A549 (cell line): ENCODE measurements around the gene DPYSL4. TPM values are rescaled to one million over a fixed set of nuclear protein-coding genes. Genes with fewer than 3 reads are reported as not detected.

ENCODE experiments used
- ATAC-seq, 2 experiments: fragments of 200-7000 bp in 1 of 2; fragments of >200 bp in 1 of 2; cut with Nextera tagmentation in 1 of 2; cut with Tn5 transposase in 1 of 2; 3 replicates each; pipeline versions ENCODE4 v1.8.0 to v1.9.1; 2018 to 2020; ENCODE audit warnings: mild to moderate bottlenecking in 1 of 2, moderate library complexity in 1 of 2
- CTCF ChIA-PET: fragments of 300-600 bp; sonication (Branson Sonifier 250); formaldehyde crosslinking; extraction: SDS; loops from one replicate; lab custom pipeline; 2021; ENCODE audit warnings: antibody characterized with exemption, inconsistent platforms; lab: Yijun Ruan, JAX
- POLR2A ChIA-PET: fragments of 350-600 bp; formaldehyde crosslinking; extraction: SDS; loops from one replicate; lab custom pipeline; 2021; ENCODE audit warnings: antibody characterized with exemption, inconsistent platforms; lab: Yijun Ruan, JAX
- DNase-seq, 2 experiments: peaks; one replicate each; pipeline versions ENCODE4 v3.0.0 to v3.0.0-alpha.2; 2011 to 2016; ENCODE audit warnings: low read depth in 1 of 2, low spot score in 1 of 2
- FAIRE-seq: peaks from 2 replicates; lab custom pipeline; 2011; peaks lifted over from hg19 to GRCh38; lab: Jason Lieb, UNC
- H3K27ac ChIP-seq, 2 experiments: fragments of >200 bp; sonication (Bioruptor Twin); formaldehyde crosslinking; 3 replicates each; pipeline ENCODE4 v1.5.1; 2016 to 2017
- H3K4me1 ChIP-seq: fragments of >200 bp; sonication (Bioruptor Twin); formaldehyde crosslinking; 3 replicates; pipeline ENCODE4 v1.6.1; 2016
- H3K4me2 ChIP-seq: fragments of >200 bp; sonication (Bioruptor Twin); formaldehyde crosslinking; 3 replicates; pipeline ENCODE4 v1.6.1; 2016
- H3K4me3 ChIP-seq: fragments of >200 bp; sonication (Bioruptor Twin); formaldehyde crosslinking; 3 replicates; pipeline ENCODE4 v1.5.1; 2016
- H3K9me3 ChIP-seq: fragments of >200 bp; sonication (Bioruptor Twin); formaldehyde crosslinking; 3 replicates; pipeline ENCODE4 v1.6.1; 2016
- BCL3 ChIP-seq: fragments of >200 bp; sonication (Bioruptor Twin); formaldehyde crosslinking; IDR thresholded peaks from 3 replicates; pipeline ENCODE4 v1.6.1; 2016
- CBX2 ChIP-seq: fragments of 200-600 bp; sonication (generic); IDR thresholded peaks from 2 replicates; pipeline ENCODE4 v1.6.1; 2016; ENCODE audit warnings: low read depth, mild to moderate bottlenecking, borderline replicate concordance
- CBX8 ChIP-seq: fragments of 200-600 bp; sonication (generic); IDR thresholded peaks from 2 replicates; pipeline ENCODE4 v1.6.1; 2016
- CEBPB ChIP-seq, 2 experiments: fragments of >200 bp in 1 of 2; sonication (Bioruptor Twin) in 1 of 2; formaldehyde crosslinking in 1 of 2; IDR thresholded peaks; 2 replicates each; pipeline ENCODE4 v1.6.1; 2012 to 2016
- EHF ChIP-seq: fragments of 250-450 bp; sonication (Bioruptor Pico); IDR thresholded peaks from 2 replicates; pipeline ENCODE4 v1.5.0; 2020; ENCODE audit warnings: mild to moderate bottlenecking
- EHMT2 ChIP-seq: fragments of 200-600 bp; sonication (generic); IDR thresholded peaks from 2 replicates; pipeline ENCODE4 v1.6.1; 2016; ENCODE audit warnings: antibody characterized with exemption, low read depth, mild to moderate bottlenecking, moderate library complexity
- FOSL2 ChIP-seq, 2 experiments: fragments of 450-650 bp in 1 of 2; fragments of >200 bp in 1 of 2; sonication (Bioruptor Twin) in 1 of 2; formaldehyde crosslinking; IDR thresholded peaks; 2 replicates each; pipeline versions ENCODE4 v1.5.0 to v1.6.1; 2016 to 2020; ENCODE audit warnings: mild to moderate bottlenecking in 1 of 2, moderate library complexity in 1 of 2
- GATA3 ChIP-seq: IDR thresholded peaks from 2 replicates; pipeline ENCODE4 v1.6.1; 2012; ENCODE audit warnings: borderline replicate concordance
- HMGXB4 ChIP-seq: fragments of 250-450 bp; sonication (Bioruptor Pico); IDR thresholded peaks from 2 replicates; pipeline ENCODE4 v1.5.0; 2021; ENCODE audit warnings: mild to moderate bottlenecking, moderate library complexity, borderline replicate concordance
- HOXA7 ChIP-seq: fragments of 250-450 bp; sonication (Bioruptor Pico); IDR thresholded peaks from 2 replicates; pipeline ENCODE4 v1.5.0; 2020; ENCODE audit warnings: mild to moderate bottlenecking, moderate library complexity
- HOXB13 ChIP-seq: fragments of 250-450 bp; sonication (Bioruptor Pico); IDR thresholded peaks from 2 replicates; pipeline ENCODE4 v1.5.0; 2020; ENCODE audit warnings: low read depth, mild to moderate bottlenecking, moderate library complexity
- JUN ChIP-seq, 2 experiments: fragments of >200 bp; sonication (Bioruptor Twin); formaldehyde crosslinking; IDR thresholded peaks; 2 replicates in 1 of 2; 3 replicates in 1 of 2; pipeline ENCODE4 v1.6.1; 2016 to 2017
- MAFK ChIP-seq: fragments of 450-650 bp; IDR thresholded peaks from 2 replicates; pipeline ENCODE4 v1.6.1; 2014; ENCODE audit not compliant: partially characterized antibody
- NFE2L2 ChIP-seq: fragments of 150-350 bp; conservative IDR thresholded peaks from 2 replicates; pipeline ENCODE4 v1.6.1; 2014; ENCODE audit warnings: low read length
- PBX3 ChIP-seq: IDR thresholded peaks from 2 replicates; pipeline ENCODE4 v1.6.1; 2012
- RCOR1 ChIP-seq: fragments of 150-350 bp; IDR thresholded peaks from 2 replicates; pipeline ENCODE4 v1.6.1; 2014; ENCODE audit warnings: antibody characterized with exemption, low read length, low read depth
- REST ChIP-seq: fragments of 200-600 bp; sonication (generic); IDR thresholded peaks from 2 replicates; pipeline ENCODE4 v1.6.1; 2016; ENCODE audit warnings: antibody characterized with exemption, mild to moderate bottlenecking, moderate library complexity
- RFX5 ChIP-seq: fragments of 450-650 bp; IDR thresholded peaks from 2 replicates; pipeline ENCODE4 v1.7.1; 2014; ENCODE audit warnings: antibody characterized with exemption, mild to moderate bottlenecking, moderate library complexity
- USF2 ChIP-seq: fragments of 450-650 bp; IDR thresholded peaks from 2 replicates; pipeline ENCODE4 v1.6.1; 2014; ENCODE audit warnings: antibody characterized with exemption
- ZC3H11A ChIP-seq: fragments of 450-650 bp; IDR thresholded peaks from 2 replicates; pipeline ENCODE4 v1.6.1; 2014; ENCODE audit warnings: antibody characterized with exemption, mild to moderate bottlenecking
- WGBS: methylation state at CpG from one replicate; pipeline ENCODE4 v1.1.6; 2017; ENCODE audit errors: missing lambda C conversion rate; 5-methylcytosine and 5-hydroxymethylcytosine counted together
- polyA plus RNA-seq, 4 experiments: library from polyadenylated mRNA; depleted of rRNA in 3 of 4; stranded (reverse); fragments of >200 nt; fragmentation: RNase III in 1 of 4; extraction: RNeasy Plus Mini Kit Qiagen cat#74134 plus additional on column Dnase treatment in 1 of 4; gene quantifications; 2 replicates in 3 of 4; 3 replicates in 1 of 4; pipeline ENCODE4 v1.2.3, GENCODE V29; 2011 to 2017

Gene DPYSL4
- polyA plus RNA-seq, 2 of the 4 experiments (the other 2 are of a cell fraction): 2.9 to 14.1 TPM

GRCh38 chr10:132167041-132167674 is 19.6 kb upstream of the DPYSL4 start:
- Histone ChIP-seq H3K4me1 (peaks cover 11% of the 10 kb centered on the region; the same call in 2 of the 3 replicates), H3K4me3 (no peak overlapping the region), H3K9me3 (no peaks in the 10 kb centered on the region), H3K27ac (no peak overlapping the region), H3K4me2 (no peak overlapping the region)
- FAIRE-seq (no peak), ATAC-seq (no peak), DNase-seq (no peak)
- ChIA-PET POLR2A (no interaction called here), CTCF (interaction anchor here (0.9 to 1.5 kb wide), 2 partner anchors 11 to 24 kb away, joined by 3 to 4 read pairs; no protein-coding TSS in a partner anchor)
- 93% methylated on average over 19 of the region's 22 CpGs for WGBS
- TF ChIP-seq FOSL2 (IDR thresholded peaks at IDR 0.05) (no peak), FOSL2 (CRISPR knock-in tag; IDR thresholded peaks at IDR 0.05) (no peak), EHMT2 (no peak), CEBPB (IDR thresholded peaks at IDR 0.05) (no peak), EHF (CRISPR knock-in tag) (no peak), MAFK (no peak), GATA3 (no peak), PBX3 (no peak), JUN (IDR thresholded peaks at IDR 0.05) (no peak), HOXB13 (no peak)

- ATAC-seq (no peak), FAIRE-seq (no peak), DNase-seq (no peak)
- H3K4me1 ChIP-seq: peaks cover 9% of the 10 kb centered on the region; the same call in 2 of the 3 replicates
- no peaks in the 10 kb centered on the region for H3K9me3 ChIP-seq
- ChIA-PET CTCF (no interaction called here), POLR2A (no interaction called here)
- no peak for TF ChIP-seq PBX3
- no peak for TF ChIP-seq CBX8
- TF ChIP-seq HMGXB4 (CRISPR knock-in tag): no peak
- no peak for TF ChIP-seq USF2
- no peak for TF ChIP-seq GATA3
- TF ChIP-seq NFE2L2: no peak
- TF ChIP-seq RCOR1: no peak
- TF ChIP-seq BCL3: no peak
- no peak for TF ChIP-seq RFX5
- TF ChIP-seq ZC3H11A: no peak
- TF ChIP-seq HOXA7 (CRISPR knock-in tag): no peak
- TF ChIP-seq CBX2: no peak
- TF ChIP-seq REST: no peak
- H3K27ac ChIP-seq: no peak overlapping the region
- H3K4me3 ChIP-seq: no peak overlapping the region
- no peak overlapping the region for H3K4me2 ChIP-seq
- 96% methylated on average over 17 of the region's 17 CpGs for WGBS
Observed at GRCh38 chr10:132167976-132168375, 18.8 kb upstream of the DPYSL4 start.
